Activated CD8-positive, alpha-beta memory T cell treated with anti-CD3 and anti-CD28 coated beads, Interleukin-2, amount 50 U/mL, for 1 hour (primary cell): Measurements from ENCODE around the gene ACD.

Source experiments
- DNase-seq: peaks from one replicate; pipeline ENCODE4 v3.0.0-alpha.2; 2020; ENCODE audit errors: extremely low read depth

The ACD gene

DNA sequence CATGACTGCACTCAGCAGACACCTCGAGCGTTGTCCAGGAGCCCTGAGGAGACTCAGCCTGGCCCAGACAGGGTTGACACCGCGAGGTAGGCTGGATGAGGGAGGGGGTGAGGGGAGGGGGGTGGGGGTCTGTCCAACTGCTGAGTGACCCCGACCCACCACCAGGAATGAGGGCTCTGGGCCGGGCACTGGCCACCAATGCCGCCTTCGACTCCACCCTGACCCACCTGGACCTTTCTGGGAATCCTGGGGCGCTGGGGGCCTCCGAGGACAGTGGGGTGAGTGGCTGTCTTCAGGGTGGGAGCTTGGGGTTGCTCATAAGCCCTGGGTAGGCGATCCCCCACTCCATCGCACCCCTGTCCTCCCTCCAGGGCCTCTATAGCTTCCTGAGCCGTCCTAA lies 12.4 kb downstream of the ACD start:
- DNase-seq: no peak

GRCh38 chr16:67647111-67647651 lies 12.9 kb downstream of the ACD start:
- DNase-seq: no peak

DNA sequence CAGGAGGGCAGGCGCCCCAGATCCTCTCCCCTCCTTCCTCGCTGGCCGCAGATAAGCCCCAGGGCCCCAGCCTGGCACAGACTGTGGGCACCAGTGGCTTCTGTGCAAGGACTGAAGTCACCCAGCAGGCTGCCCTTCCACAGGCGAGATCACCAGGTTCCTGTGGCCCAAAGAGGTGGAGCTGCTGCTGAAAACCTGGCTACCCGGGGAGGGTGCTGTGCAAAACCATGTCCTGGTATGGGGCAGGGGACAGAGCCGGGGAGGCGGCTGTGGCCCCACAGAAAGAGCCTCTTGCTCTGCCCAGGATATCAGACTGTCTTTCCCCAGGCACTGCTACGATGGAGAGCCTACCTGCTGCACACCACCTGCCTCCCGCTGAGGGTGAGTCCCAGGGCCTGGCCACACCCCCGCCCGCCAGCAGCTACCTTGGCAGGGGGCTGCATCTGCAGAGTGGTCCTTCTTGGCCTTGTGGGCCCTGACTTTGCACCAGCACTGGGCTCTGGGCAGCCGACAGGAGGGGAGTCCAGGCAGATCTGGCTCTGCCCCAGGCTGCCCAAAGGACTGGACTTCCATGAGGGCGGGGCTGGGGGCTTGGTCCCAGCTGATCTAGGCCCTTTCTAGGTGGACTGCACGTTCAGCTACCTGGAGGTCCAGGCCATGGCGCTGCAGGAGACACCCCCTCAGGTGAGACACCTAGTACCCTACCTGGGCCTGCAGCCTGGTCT lies 14.5 kb downstream of the ACD start:
- DNase-seq: no peak

DNA sequence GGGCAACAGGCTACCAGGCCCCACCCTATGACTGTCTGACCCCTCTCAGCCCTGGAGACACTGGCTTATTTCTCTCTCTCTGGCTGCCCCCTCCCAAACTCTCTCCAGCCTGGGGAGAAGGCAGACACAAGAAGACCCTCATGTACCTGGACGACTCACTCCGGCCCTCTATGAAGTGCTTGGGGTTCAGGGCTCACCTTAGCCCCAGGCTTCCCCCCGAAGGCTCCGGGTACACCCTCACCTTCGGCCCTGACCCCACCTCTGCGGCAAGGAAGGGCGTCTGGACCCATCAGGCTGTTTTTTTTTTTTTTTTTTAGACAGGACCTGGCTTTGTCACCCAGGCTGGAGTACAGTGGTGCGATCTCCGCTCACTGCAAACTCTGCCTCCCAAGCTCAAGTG lies 16.0 kb downstream of the ACD start:
- DNase-seq: no peak

- no peak for DNase-seq
Measured at GRCh38 chr16:67641779-67642708, 18.0 kb downstream of the ACD start.

- no peak for DNase-seq
Measured at GRCh38 chr16:67637625-67638024, 22.4 kb downstream of the ACD start.

- no peak for DNase-seq
Measured at GRCh38 chr16:67636713-67637112, 23.3 kb downstream of the ACD start.

DNA sequence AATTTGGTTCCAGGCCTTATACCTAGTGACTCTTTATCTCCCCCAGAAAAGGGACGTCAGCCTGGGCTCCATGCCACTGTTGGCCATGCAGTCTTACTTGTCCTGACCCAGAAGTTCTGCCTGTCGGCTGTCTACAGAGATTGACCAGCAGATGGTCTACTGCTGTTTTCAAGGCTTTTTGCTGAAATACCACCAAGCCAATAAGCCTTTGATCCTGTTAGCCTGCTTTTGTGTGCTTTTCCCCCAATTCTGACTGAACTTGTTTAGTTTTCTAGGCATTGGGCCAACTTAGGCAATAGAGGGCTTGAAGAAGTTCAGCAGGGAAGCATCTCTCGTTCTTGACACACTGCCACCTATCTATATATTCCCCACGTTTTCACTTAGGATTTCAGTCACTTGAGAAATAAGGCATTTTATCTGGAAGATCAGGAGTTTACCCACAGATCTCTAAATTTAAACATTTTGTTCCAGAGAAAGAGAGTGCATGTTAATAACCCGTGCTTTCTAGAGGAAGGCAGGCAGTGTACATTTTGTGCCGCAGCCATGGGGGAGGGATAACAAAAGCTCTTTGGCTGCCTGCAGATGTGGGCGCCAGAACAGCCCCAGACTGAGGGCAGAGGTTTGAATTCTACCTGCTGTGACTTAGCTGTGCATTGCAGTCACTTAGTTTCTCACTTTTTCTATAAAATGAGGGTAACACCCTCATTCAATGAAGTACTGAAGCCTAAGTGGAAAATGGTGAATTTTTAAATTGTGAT lies 27.5 kb downstream of the ACD start:
- DNase-seq: no peak

GRCh38 chr16:67628216-67628615 lies 31.8 kb downstream of the ACD start:
- no peak for DNase-seq

DNA sequence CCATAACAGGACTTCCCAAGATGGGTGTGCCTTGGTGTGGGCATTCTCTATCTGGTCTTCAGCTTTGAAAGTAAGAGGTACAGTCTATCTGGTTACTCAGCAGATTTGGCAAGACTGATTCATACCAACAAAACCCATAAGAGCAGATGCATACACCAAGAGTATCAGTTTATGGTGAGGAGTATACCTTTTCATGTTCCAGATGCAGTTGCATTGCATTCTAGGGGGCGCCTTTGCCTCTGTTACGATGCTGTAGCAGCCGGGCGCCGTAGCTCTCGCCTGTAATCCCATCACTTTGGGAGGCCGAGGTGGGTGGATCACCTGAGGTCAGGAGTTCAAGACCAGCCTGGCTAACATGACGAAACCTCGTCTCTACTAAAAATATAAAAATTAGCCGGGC lies 46.3 kb downstream of the ACD start:
- DNase-seq: no peak

DNA sequence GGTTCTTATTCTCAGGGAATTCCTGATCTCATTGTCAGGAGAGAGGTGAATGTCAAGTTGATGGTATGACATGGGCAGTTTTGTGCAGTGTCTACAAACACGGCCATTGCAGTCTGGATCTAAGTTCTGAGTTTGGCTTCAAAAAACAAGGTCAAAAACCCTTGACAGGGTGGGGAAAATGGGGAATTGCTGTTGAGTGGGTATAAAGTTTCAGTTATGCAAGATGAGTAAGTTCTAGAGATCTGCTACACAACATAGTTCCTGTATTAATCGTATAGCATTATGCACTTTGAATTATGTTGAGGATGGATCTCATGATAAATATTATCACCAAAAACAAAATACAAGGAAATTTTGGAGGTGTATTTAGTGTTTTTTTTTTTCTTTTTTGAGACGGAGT lies 51.7 kb downstream of the ACD start:
- DNase-seq: no peak
